ENCODE results near the gene TBC1D7.
"Not testable (repeated sequence)": the region's sequence is repeated elsewhere in the genome, so short reads cannot be mapped to it uniquely, and the experiment has no call there.

TBC1D7 gene

DNA sequence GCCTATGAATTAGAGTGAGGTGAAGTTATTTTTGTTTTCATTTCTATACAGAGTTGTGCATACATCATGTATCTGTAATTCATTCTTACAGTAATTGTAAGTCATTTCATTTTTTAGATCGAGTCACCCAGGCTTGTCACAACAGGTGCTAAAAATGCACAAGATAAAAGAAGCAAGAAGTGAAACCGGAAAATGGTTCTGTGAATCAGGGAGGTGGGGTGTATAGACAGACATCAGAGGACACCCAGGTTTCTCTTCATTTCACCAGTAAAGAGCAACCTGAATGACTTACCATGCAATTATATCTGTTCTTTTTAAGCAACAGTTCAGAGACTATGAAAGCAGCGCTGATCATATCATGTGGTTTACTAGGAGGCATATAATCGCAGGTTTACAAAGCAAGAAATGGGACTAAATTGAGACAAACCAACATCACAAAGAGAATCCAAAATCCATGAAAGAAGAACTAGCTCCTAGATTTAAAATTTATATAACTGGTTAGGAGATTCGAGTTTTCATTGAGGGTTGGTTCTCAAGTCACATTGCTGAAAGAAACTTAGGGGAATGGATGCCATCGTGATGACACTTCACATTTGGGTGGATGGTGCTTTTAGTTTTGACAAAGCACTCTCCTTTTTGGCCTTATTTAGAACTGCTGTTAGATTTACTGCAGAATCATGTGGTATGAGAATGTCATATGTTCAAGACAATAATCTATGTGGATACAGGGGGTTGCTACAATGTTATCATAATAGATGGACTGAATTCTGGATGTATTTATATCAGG is 27.9 kb upstream of the TBC1D7 start:
- DNase-seq (ENCODE audit: low spot score): peak; percentile 84

DNA sequence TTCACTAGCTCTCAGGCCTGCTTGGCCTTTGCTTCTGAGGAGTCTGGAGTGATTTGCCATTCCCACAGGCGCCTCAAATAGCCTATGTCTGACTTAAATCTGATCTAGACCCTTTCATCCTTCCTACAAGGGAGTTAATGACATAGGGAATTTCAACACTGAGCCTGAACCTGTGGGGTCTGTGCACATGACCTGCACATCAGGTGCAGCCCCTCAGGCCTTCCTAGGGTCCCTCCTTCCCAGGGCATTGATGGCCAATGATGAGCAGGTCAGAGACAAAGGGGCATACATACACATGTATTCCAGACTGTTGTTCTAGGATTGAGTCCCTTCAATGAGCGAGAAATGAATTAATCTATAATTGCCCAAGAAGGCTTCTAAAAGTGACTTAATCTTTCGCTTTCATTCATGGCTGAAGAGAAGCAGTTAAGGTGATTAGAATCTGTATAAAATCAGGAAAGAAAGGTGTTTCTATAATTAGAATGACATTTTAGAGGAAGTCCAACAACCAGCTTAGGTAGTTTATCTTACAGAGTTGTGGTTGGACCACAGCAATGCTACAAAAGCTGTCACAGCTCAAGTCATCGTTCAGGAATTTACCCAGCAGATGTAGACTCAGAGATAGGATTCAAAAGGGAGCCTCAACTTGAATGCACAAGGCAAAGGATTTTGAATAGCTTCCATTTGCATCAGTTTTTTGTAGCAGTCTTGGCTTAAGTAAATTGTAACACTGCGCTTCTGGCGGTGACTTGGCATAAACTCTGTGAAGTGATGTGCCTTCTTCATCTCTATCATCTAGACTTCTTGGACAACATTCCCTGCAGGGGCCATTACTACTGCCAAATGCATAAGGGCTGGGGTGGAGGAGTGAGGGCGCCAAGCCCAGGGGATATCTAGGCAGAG is 27.0 kb upstream of the TBC1D7 start:
- peak; percentile 19 for DNase-seq (ENCODE audit: low spot score)

DNA sequence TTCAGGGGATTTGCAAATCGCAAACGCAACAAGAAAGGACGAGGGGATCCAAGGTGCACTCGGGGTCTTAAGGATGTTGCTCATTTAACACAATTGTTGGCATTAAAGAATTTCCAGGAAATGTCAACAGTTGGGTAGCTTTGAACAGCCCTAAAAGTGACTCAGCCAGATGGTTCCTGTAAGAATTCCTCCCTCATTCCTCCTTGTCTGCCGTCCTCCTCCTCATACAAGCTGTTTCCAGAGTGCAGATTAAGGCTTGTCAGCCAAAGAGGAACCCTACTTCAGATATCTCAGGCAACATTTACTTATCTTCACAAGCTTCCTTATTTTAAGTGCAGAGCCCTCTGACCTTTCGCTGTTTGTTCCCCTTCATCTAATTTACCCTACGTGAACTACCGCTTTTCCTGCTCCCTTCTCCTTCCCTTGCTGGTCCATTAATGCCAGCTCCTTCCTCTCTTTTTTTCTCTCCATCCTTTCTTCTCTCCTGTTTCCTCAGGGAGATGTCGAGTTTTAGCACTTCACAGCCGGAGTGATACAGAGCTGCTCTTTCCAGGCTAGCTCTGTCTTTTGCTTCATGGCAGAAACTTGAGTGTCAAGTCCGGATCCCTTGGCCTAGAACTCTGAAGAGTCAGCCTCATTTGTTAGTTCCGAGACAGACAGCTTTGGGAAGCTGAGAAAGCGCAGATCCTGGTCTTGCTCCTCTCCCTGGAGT is 26.1 kb upstream of the TBC1D7 start:
- peak; percentile 43 for DNase-seq (ENCODE audit: low spot score)

DNA sequence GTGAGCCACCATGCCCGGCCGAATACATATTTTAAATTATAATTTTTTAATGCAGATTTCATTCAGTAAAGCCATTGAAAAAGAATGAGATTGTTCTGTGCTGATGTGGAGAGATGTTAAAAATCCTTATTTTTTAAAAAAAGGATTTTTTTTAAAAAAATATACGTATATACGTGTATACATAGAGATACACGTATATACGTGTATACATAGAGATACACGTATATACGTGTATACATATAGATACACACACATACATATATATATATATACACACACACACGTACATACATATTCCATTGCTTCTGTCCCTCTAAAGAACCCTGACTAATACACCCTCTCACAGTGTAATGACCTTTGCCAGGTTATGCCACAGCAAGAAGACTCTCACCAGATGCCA is 23.8 kb upstream of the TBC1D7 start:
- DNase-seq (ENCODE audit: low spot score): no peak

DNA sequence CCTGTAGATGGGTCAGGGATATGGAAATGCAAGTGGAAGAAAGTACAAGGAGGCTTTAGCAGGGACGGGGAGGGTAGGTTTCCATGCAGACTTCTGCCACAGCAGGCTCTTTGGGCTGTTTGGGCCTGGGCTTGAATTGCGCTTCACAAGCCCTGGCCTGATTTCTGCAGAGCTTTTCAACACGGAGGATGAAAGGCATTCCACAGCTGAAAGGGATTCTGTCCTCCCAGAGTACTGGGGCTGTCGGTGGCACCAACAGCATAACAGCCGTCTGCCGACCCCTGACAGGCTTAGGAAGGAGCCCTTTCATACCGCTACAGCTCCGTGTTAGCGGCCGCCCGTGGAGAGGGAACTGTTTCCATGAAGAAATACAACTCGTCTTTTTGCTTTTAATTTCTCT is 22.9 kb upstream of the TBC1D7 start:
- DNase-seq (ENCODE audit: low spot score): no peak

DNA sequence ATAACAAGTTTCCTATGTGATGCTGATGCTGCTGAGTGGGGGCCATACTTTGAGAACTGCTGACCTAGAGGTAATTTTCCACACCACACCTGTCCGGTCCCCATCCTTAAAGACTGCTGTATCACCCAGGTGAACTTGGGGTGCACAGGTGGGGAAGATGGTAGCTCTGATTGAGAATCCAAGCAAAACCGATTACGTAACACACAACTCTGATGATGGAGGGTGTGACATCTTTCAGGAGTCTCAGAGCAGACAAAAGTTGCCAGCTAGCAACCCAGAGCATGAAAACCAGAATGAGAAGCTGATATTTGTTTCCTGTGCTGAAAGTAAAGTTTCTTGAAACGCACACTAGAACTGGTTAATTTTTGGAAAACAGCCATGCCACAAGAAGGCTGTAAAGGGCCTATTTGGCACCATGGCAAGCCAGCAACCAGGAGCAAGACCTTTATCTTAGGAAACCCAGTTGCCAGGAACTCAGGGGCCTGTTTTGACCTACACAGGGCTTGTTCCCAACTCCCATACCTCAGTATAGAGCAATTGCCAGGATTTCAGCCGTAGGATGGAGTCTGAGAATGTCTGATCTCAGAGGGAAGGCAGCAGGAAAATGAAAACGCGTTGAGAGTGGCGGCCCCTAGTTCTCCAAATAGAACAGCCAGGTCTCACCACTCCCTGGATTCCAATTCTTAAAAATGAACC is 21.6 kb upstream of the TBC1D7 start:
- no peak for DNase-seq (ENCODE audit: low spot score)

DNA sequence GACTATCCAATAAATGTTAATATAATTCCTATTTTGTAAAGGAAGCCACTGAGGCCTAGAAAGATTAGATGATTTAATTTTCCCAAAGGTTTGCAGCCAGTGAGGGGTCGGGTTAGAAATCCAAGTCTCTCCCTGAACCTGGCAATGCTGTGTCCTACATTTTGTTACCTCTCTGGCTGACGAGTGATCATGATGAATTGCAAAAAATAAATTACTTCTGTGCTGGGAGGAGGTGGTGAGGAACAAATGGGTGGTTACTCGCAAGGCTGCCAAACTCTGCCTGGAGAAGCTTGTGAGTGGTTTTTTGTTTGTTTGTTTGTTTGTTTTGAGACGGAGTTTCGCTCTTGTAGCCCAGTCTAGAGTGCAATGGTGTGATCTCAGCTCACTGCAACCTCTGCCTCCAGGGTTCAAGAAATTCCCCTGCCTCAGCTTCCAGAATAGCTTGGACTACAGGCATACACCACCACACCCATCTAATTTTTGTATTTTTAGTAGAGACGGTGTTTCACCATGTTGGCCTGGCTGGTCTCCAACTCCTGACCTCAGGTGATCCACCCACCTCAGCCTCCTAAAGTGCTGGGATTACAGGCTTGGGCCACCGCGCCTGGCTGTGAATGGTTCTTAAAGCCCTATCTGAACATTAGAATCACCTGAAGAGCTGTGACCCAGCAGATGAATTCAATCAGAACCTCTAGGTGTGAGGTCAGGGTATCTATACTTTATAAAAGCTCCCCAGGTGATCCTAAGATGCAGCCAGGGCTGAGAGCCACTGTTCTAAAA is 20.2 kb upstream of the TBC1D7 start:
- DNase-seq (ENCODE audit: low spot score): no peak

DNA sequence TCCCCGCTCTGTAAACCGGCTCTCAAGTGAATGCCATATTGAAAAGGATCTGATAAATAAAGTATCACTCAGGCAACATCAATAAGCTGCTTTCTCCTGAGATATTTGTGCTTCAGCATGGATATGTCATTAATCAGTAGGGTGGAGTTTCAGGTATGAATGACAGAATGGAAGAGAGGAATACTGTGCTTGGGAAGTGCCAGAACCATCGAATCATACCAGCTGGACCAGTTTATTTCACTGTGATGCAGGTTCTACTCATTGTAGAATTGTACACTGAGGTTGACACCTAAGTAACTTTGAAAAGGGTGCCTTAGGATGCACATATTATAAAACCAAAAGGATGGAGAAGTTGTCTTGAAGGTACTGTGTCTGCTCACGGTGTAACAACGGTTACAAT is 17.9 kb upstream of the TBC1D7 start:
- no peak for DNase-seq (ENCODE audit: low spot score)

DNA sequence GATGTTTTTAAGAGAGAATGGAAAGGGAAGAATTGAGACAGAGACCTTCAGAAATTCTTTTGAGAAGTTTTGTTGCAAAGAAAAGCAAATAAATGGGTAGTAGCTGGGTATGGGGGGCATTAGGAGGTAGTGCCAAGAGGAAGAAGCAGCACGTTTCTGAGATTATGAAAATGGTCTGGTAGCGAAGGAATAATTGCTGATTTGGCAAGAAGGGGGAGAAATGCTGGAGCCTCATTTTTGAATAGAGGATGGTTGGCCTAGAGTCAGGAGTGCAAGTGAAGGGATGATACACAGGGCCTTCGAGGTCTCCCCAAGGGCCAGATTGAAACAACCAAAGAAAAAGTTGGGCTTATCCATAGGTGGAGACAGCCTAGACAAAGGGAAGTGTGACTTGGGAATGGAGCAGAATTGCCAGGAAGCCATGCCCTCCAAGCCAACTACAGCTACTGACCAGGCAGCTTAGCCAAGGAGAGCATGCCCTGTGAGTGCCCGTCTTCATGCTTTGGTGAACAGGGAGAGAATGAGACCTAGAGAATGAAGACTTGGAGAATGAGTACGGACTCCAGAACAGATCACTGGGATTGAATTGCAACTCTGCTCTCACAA is 14.2 kb upstream of the TBC1D7 start:
- DNase-seq (ENCODE audit: low spot score): no peak

DNA sequence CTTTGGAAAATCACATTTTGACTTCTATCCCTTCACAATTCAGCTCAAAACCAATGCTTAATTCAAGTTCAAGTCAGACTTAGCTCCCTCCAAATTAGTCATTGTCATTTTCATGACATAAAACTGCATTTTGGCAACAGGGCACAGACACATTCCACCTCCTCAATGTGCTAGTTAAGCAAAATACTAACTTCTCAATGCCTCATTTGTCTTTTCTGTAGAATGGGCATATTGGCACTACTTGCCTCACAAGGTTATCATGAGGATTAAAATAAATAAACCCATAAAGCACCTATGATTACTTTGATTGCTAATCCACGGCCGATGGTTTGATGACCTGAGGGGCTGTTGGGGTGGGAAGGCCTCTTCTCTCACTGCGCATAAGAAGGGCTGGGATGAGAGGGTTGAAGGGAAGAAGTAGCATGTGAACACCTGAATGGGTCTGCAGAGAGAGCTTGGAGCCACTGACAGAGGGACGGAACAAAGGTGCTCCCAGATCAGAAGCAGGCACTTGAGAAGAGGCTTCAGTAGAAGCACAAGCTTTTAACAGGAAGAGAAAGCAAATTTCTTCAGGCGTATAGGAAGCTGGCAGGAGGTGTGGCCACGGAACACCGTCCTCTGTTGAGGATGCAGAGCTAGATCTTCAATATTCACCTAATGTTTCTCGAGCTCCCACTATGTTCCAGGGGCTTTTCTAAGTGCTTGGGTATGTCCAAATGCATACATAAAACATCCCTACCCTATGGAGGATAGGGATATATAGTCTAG is 11.7 kb upstream of the TBC1D7 start:
- no peak for DNase-seq (ENCODE audit: low spot score)

DNA sequence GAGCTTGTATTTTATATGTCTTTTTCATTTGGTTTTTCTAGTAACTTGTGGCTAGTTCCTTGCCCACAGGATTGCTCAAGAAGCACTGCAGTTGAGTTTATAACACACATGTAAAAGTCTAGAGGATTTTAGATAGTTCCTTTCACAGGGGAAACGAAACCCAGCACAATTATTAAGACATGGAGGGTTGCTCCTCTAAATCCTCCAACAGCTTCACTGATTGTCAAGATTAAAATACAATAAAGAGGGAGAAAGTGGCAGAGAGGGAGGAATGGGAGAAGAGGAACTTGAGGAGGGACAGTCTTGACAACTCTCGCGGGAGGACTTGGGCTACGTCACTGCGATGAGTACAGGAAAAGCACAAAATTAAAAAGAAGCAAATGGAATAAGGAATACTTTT is 9.7 kb upstream of the TBC1D7 start:
- no peak for DNase-seq (ENCODE audit: low spot score)

DNA sequence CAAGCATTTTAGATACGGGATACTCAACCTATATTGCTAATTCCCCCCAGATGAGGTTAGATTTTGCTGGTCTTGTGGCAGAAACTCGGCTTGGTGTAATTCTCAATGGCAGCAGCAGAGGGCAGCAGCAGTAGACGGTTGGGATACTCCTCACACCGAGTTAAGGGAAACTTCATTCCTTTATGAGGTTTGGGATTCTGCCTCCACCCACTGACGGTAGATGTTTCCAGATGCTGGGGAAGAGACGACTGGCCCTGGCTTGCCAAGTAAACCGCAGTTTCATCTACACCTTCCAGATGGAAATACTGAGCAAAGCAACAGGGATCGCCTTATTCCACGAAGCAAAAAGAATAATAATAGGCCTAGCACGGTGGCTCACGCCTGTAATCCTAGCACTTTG is 8.2 kb upstream of the TBC1D7 start:
- peak; percentile 67 for DNase-seq (ENCODE audit: low spot score)

DNA sequence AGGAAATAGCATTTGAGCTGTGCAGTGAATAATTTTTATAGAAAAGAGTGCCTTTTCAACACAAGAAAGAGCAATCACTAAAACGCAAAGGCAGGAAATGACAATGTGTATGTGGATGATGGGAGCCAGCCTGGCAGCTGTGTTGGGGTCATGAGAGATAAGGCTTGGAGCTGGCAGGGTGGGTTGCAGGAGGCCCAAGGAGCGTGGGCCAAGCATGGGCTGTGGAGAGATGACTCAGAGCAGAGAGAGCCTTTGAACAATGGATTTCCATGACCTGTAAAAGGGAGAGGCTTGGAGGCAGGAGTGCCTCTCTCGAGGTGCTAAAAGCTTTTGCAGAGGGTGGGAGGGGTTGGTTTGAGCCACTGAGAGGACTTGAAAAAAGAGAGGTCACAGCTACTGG is 6.6 kb upstream of the TBC1D7 start:
- DNase-seq (ENCODE audit: low spot score): no peak

DNA sequence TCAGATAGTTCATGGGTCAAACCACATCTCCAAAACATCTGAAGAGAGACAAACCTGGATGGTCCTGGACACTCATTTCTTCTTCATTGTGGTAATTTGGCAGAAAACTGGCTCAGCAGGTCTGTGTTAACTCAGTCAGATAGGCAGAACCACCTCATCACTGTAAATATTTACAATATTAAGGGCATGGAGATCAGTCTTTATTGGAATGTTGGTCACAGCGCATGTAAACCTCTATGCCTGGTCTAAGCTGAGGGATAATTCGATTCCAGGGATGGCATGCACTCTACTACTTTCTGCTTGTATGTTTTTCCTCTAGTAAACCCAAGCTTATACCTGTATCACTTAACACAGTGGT is 4.0 kb upstream of the TBC1D7 start:
- DNase-seq (ENCODE audit: low spot score): no peak

DNA sequence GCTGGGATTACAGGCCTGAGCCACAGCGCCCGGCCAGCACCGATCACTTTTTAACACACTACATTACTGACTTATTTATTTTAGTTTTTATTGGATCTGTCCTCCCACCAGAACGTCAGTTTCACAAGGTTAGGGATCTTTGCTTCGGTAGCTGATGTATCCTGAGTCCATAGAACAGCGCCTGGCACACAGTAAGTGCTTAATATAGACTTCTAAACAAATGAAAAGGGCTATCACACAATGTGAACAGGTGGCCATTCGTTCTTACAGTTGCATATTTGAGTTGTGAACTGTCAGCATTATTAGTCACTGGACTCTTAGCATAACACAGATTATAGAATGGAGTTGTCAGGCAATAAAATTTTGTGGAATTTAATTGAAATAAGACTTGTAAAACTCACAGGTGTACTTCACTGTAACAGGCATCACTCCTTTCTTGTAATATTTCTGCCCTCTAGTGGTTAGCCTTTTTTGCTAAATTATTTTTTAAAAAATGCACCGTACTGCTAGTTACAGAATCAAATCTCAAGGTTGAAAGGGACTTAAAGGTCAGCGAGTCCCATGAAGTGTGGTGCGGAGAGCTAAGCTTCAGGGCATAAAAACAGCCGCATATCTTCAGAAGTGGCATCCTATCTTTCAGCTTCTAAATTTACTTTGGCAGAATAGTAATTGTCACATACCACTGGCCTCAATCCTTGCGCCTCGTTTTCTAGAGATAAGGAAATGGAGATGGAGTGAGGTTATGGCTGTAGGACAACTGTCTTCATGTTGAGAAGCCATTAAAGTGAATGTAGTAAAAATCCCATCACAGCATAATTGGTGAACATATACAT is 3.4 kb upstream of the TBC1D7 start:
- no peak for DNase-seq (ENCODE audit: low spot score)

DNA sequence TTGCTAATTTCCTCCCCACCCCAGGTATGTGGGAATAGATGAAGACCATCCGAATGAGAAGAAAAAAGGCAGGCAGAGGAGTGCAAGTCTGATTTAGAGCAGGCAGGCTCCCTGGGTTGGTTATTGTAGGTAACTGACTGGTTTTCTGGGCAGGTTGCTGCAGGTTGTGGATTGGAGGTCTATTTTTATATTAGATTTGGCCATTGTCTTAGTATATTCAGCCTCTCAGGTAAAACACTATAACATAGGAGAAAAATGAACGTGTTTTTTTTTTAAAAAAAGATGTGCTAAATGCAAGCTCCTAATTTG is 492 bp upstream of the TBC1D7 start:
- DNase-seq (ENCODE audit: low spot score): no peak

DNA sequence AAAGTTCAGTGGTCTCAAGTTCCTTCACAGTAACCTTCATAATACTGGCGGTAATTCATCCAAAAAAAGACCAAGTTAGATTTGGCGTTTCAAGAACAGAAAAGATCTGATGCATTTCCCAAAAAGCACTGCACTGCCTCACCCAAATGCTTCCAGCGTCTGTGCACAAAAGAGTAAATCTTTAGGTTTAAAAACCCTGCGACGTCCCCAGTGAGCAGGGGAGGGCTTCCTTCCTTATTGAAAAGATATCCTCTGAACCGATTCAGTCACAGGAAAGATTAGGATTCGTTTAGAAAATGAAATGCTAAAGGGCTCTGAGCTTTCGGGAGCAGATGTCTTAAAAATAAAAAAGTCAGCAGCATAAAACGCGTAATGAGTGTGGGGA is 654 bp downstream of the TBC1D7 start:
- DNase-seq (ENCODE audit: low spot score): no peak

DNA sequence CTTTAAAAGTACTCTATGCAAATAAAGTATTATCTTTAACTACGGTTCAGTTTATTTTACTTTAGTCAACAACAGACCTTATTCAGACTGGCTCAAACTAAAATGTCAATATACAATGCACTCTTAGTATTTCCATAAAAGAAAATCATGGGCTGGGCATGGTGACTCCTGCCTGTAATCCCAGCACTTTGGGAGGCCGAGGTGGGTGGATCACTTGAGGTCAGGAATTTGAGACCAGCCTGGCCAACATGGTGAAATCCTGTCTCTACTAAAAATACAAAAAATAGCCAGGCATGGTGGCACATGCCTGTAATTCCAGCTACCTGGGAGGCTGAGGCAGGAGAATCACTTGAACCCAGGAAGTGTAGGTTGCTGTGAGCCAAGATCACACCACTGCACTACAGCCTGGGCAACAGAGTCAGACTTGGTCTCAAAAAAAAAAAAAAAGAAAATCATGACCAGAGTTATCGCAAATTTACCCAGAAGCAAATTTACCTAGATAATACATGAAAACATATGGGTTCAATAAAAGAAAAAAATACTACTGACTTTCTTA is 2.2 kb downstream of the TBC1D7 start:
- not testable (repeated sequence) for DNase-seq (ENCODE audit: low spot score)

DNA sequence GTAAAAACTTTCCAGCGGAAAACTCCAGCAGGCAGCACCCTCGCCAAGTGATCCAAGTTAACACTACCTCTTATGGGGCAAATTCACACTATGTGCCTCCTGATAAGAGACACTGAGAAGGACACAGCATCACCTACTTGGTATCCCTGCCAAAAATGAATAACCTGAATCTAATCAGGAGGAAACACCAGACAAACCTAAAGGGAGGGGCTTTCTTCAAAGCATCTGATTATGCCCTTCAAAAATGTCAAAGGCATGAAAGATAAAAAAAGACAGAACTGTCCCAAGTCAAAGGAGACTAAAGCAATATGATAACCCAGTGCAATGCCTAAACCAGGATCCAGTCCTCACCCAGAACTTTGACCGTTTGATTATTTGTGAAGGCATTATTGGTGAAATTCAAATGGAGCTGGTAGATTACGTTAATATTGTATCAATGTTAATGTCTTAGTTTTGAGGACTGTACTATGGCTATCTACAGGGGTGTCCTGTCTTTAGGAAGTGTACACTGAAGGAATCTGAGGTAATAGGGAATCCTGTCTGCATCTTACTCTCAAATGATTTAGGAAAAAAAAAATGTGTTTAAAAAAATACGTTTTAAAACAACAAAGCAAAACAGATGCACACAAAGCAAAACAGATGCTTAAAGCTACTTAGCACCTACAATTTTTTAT is 8.3 kb downstream of the TBC1D7 start:
- DNase-seq (ENCODE audit: low spot score): no peak

Data from germinal center (tissue), 1 donor.